NCI-H460 (cell line): ENCODE measurements around the gene RBM10. TPM values are rescaled to one million over a fixed set of nuclear protein-coding genes. Genes with fewer than 3 reads are reported as not detected.

Experiments
- DNase-seq: peaks from one replicate; pipeline ENCODE4 v3.0.0-alpha.2; 2016; ENCODE audit warnings: low read depth; ENCODE audit errors: extremely low read depth
- total RNA-seq: library from RNA; depleted of rRNA; stranded (reverse); fragments of >200 nt; shearing (Covaris generic); gene quantifications from 2 replicates; pipeline ENCODE4 v1.2.3, GENCODE V29; 2014

The RBM10 gene
- total RNA-seq, 1 experiment from 2014 or later: 28.1 TPM

DNA sequence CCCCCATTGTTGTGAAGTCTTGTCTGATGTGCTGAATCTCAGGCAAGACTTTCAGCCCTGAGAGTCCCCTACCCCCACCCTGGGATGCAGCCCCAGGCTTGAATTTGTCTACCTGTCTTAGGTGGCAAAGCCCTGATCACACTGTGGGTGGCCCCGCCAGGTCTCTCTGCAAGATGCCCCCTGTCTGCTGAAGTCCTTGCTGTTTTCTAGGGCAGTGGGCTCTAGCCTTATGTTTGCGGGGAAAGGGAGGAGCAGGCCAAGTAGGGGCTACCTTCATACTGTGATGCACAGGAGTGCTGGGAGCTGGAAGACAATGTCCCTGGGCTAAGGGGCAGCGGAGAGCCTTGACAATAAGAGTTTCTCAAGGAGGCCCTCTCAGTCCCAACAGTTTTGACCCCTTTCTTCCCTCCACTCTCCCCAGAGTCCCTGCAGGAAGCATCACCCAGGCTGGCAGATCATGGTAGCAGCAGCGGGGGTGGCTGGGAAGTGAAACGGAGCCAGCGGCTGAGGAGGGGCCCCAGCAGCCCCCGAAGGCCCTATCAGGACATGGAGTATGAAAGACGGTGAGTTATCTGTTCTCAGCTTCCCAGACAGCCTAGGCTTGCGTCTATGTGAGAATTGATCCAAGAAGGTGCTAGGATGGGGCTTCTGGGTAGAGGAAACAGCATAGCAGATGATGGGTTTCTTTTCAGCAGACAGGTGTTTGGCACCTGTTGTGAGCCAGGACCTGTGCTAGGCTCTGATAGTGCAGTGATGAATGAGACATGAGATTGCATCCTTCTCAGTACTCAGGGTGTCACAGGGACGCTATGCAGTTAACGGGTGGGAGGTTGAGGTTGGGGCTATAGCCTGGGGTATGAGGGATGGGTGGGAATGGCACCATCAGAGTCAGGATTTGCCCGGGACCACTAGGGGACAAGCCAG lies 2.2 kb downstream of the RBM10 start:
- DNase-seq: no peak

DNA sequence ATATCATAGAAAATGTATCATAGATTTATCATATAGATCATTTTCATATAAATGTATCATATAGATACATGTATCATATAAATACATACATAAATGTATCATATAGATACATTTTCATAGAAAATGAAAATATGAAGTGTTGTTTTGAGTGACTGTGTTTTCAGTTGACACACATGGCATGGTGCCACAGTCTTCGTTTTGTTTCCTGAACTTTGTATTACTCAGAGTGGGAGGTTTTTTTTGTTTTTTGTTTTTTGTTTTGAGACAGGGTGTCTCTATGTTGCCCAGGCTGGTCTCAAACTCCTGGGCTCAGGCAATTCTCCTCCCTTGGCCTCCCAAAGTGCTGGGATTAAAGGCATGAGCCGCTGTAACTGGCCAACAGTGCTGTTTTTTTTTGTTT lies 3.9 kb downstream of the RBM10 start:
- DNase-seq: no peak

DNA sequence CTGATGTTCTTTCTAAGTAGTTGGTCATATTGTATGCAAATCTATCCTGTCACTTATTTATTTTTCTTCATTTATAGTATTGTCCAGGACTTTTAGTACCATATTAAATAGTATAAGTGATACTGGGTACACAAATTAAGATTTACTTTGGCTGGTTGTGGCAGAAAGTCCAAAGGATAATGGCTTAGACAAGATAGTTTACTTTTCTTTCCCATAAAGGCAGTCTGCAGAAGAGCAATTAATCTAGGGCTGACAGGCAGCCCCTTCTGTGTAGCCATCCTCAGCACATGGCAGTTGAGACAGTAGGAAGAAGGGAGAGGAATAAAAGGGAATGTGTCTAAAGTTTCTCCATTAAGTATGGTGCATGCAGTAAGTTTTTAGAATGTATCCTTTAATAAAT lies 6.4 kb downstream of the RBM10 start:
- DNase-seq: no peak

DNA sequence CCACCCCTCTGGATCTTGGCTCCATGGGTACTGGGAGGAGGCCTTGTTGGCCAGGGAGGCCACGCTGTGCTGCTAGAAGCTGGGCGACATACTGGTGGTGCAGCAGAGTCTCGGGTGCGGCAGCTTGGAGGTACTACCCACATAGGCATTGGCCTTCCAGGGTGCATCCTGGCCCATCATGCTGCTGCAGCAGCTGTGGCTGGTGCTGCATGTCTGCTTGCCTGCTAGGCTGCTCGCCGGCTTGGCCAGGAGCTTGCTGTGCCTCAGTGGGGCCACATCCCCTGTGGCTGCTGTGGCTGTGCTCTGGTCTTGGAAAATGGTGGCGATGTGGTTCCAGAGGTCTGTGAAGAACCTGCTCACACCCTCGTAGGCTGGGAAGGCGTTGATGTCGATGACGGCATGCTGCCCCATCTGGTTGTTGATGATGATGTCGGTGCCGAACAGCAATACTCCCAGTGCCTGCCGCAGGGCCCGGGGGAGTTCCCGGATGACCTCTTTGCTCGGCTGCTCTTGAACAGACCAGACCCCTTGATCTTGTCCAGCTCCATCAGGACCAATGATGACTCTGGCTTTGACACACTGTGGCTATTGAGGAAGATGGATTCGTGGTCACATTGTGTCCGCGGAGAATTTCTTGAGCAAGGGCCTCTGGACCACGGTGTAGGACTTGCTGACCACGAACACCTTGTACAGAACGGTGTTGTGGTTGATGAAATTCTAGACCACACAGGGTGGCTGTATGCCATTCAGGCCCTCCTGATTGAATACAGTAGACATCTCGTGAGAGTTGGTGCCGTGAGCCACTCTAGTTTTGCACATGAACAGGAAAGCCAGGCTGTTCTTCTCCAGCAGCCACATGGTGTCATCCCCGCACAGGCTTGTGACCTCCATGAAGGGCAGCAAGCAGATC lies 11.8 kb downstream of the RBM10 start:
- no peak for DNase-seq

DNA sequence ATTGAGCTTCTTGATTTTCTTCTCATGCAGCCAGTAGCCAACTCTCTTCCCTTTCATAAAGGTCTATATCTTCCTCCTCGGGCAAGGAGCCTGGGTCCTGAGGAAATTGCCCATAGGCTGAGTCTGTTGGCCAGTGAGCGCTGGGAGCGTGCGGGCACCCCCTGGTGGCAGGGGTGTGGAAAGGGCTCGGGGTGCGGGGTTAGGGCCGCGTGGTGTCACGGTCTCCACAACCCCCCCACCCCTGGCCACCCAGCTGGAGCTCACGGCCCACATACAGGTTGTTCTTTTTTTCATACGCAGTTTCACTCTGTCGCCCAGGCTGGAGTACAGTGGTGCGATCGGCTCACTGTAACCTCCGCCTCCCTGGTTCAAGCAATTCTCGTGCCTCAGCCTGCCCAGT lies 13.1 kb downstream of the RBM10 start:
- DNase-seq: no peak

DNA sequence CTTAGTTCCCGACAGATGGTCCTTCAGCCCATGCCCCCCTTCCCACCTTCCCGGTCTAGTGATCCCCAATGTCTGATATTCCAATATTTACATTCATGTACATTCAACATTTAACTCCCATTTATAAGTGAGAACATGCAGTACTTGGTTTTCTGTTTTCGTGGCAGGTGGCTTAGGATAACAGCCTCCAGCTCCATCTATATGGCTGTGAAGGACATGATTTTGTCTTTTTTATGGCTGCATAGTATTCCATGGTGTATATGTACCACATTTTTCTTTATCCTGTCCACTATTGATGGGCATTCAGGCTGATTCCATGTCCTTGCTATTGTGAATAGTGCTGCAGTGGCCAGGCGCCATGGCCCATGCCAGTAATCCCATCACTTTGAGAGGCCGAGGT lies 13.8 kb downstream of the RBM10 start:
- DNase-seq: no peak

DNA sequence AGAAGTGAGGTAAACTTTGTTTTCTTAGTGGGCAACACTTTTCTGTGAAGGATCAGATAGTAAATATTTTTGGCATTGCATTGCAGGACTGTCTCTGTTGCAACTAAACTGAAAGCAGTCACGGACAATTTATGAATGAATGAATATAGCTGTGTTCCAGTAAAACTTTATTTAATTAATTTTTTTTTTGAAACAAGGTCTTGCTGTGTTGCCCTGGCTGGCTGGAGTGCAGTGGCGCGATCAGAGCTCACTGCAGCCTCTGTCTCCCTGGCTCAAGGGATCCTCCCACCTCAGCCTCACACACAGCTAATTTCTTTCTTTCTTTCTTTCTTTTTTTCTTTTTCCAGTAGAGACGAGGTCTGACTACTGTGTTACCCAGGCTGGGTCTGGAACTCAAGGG lies 15.8 kb downstream of the RBM10 start:
- DNase-seq: no peak

DNA sequence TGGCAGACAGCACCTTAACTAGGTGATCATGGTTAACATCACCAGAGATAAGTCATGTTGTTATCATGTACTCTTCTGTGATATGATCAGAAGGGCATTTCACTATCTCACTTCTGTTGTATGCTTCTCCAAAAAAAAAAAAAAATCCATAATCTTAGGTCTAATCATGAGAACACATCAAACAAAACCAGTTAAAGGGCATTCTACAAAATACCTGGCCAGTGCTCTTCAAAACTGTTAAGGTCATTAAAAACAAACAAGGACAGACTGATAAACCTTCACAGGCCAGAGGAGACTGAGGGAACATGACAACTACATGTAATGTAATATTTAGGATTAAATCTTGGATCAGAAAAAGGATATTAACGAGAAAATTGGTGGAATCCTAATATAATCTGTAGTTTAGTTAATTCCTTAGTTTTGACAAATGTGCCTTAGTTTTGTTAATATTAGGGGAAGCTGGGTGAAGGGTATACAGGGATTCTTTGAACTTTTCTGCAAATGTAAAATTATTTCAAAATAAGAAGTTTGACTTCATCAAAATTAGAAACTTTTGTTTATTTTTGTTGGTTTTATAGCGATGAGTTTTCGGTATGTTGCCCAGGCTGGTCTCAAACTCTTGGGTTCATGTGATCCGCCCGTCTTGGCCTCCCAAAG lies 18.0 kb downstream of the RBM10 start:
- no peak for DNase-seq

DNA sequence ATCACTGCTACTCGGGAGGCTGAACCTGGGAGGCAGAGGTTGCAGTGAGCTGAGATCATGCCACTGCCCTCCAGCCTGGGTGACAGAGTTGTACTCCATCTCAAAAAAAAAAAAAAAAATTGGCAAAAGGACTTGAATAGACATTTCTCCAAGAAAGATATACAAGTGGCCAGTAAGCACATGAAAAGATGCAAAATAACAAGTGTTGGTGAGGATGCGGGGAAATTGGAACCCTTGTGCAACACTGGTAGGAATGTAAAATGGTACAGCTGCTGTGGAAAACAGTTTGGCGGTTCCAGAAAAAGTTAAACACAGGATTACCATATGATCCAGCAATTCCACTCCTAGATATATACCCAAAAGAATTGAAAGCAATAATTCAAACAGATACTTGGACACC lies 19.4 kb downstream of the RBM10 start:
- DNase-seq: no peak

DNA sequence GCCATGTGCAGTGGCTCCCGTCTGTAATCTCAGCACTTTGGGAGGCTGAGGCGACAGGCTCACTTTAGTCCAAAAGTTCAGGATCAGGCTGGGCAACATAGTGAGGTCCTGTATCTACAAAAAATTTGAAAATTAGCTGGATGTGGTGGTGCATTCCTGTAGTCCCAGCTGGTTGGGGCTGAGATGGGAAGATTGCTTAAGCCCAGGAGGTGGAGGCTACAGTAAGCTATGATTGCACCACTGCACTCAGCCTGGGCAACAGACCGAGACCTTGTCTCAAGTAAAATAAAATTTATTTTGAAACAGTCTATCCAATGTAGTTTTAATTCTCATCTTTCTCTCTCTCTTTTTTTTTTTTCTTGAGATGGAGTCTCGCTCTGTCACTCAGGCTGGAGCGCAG lies 21.1 kb downstream of the RBM10 start:
- no peak for DNase-seq

DNA sequence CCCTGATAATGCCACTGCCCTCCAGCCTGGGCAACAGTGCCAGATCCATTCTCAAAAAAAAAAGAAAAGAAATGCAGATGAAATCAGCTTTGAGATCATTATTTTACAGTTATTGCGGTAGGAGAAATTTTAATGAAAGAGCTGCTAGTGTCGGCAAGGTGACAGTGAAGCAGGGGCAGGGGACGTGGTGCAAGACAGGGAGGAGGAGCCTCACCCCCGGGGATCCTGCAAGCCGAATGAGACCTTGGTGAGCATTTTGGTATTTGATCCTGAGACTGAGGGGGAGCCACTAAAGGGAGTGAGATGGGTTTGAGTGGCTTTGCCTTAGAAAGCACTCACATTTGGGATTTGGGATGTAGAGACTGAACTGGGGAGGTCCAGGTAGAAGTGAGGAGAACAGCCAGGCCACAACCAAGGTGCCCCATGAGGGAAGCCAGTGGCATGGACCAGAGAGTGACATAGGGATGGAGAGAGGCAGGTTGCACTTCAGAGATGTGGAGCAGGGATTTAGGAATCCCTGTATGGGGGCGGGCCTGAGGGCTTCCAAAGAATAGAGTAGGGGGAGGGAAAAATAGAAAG lies 23.6 kb downstream of the RBM10 start:
- no peak for DNase-seq

DNA sequence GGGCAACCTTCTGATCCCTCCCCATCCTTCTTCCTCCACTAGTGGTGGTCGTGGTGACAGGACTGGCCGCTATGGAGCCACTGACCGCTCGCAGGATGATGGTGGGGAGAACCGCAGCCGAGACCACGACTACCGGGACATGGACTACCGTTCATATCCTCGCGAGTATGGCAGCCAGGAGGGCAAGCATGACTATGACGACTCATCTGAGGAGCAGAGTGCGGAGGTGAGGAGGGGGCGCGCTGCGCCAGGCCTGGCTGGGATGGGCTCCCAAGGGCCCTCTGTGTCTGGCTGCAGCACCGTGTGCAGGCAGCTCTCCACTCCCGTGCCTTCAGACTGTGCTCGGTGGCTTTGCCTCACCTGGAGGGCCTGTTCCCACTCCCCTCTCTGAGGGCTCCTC lies 24.3 kb downstream of the RBM10 start:
- no peak for DNase-seq

DNA sequence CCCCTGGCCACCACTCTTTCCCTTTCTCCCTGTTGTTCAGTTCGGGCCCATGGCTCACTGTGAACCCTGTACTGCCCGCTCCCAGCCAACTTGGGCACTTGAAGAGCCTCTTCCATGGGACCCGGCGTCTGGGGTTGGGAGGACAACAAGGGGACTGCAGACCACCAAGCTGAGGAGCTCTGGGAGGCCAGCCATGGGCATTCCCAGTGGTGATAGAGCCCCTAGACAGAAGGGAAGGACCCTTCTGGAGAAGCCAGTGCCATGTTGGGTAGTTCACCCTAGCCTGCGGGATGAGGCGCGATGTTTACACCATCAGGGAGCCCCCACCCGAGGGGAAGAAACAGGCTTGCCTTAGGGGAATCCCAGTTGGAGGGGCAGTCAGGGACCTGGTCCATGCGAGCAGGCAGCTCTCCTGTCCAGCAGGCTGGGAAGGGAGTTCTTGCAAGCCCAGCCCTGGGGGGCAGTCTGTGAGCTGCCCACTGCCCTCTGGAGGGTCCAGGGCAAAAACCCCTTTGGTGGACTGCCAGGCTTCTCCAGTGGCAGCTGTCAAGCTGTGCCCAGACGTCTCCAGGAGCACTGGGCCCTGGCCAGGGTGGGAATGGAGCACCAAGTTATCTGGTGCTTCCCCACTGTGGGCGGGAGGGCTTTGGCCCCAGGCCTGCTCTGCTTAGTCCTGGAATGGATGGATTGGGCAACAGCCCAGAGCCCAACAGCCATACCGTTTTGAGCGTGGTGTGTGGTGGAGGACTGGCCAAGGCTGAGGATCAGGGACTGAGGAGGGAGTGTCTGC lies 24.9 kb downstream of the RBM10 start:
- no peak for DNase-seq

DNA sequence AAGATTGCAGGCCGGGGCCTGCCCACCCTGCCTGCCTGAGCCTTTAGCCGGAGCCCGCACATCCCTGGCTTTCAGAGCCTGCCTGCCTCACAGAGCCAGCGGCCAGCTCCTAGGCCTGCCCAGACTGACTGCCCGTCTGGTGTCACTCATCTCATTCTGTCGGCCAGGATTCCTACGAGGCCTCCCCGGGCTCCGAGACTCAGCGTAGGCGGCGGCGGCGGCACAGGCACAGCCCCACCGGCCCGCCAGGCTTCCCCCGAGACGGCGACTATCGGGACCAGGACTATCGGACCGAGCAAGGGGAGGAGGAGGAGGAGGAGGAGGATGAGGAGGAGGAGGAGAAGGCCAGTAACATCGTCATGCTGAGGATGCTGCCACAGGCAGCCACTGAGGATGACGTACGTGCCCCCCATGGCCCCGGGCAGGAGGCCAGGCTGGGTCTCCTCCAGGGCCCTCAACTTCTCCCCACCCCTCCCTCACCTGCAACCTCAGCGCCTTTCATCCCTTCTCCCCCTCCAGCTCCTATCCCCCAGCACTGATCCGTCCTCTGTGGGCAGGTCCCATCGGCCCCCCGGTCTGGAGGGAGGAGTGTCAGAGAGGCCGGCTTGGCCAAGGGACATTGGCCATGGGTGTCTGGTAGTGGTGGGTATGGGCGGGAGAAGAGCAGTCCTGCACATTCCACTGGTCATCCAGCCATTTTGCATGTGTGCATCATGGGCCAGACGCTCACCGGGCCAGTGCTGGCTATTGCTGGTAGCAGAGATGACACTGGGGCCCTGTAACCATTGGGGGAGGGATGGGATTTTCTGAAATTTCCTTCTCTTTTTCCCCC lies 26.1 kb downstream of the RBM10 start:
- DNase-seq: no peak

DNA sequence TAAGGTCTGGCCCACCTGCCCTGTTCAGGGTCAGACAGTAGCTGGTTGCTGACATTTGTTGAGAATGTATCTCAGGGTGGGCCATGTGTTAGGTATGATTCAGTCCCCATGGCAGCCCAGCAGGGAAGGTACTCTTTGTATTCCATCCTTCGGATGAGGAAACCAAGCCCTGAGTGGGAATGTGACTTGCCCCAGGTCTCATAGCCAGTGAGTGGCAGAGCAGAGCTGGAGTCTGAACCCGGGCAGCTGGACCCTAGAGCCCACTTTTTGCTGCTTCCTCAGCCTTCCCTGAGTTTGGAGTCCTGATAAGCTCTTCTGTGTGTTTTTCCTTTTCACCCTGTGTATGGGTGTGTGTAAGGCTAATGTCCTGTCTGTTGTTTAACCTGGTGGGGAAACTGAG lies 27.0 kb downstream of the RBM10 start:
- DNase-seq: no peak

DNA sequence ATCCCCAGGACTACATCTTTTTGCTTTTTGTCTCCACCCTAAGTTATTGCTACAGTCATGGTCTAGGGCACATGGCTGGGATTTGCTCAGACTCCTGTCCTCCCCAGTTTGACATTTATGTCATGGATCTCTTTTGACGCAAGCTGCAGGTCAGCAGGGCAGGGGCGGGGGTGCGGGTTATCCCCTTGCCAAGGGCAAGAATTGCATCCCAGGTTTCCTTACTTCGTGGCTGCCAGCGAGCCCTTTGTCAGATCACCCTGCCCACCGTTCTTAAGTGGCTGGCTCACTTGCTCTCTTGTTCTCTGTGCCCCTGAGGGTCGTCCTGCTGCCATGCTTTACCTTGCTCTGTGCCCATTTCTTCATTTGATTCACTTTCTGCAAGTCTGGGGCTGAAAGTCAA lies 27.5 kb downstream of the RBM10 start:
- no peak for DNase-seq

DNA sequence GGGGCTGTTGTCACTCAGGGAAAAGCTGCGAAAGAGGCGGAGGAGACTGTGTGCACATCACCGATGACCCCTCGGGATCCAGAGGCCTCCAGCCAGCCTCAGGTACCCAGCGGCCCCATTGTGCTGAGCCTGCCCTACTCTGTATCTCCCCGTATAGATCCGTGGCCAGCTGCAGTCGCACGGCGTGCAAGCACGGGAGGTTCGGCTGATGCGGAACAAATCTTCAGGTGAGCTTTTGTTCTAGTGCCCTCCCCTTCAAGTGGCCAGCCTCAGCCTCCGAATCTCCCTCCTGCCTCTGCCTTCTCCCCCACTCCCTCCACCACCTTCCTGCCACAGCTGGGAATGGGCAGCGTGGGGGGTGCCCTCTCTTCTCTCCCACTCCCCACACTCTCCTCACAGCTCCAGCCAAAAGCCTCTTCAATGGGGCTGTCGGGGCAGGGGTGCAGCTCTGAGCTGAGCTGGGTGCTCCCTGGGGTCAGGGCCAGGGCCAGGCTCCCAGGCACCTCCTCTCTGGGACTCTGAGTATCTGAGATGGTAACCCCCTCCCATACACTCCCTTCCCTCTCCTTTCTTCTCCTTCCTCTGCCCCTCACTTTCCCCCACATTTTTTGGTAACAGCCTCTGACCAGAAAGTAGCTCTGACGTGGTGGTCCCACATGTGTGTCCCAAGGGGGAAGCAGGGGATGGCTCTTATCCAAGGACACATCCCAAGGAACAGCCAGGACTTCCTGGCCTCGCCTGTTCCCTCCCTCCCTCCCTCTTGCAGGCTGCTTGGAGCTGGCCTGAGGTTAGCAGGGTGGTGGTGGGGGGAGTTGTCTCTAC lies 28.2 kb downstream of the RBM10 start:
- DNase-seq: no peak

DNA sequence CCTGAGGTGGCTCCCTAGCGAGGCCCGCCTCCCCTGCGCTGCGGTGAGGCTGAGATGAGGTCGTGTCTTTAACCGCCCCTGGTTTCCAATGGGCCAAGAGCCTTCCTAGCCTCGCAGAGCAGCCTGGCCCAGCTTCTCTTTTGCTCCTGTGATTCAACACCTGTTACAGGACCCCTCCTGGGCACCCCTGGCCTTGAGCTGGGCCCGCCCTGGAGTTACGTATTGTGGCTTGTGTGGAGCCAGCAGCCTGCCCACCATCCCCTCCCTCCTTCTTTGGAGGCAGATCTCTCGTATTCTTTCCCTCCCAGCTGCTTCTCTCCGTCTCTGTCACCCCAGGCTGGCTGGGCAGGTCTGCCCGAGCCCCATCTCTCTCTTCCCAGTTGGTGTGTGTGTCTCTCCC lies 29.4 kb downstream of the RBM10 start:
- DNase-seq: no peak
